Skeletal muscle tissue (tissue), 4 donors: ENCODE results near the gene NAP1L1. TPM values are rescaled to one million over a fixed set of nuclear protein-coding genes. Genes with fewer than 3 reads are reported as not detected.

ENCODE experiments used
- H3K27ac ChIP-seq: one replicate; pipeline ENCODE4 v1.7.0; 2013; ENCODE audit warnings: mild to moderate bottlenecking, low read depth, low read length, inconsistent platforms
- H3K27me3 ChIP-seq, 3 donors: one replicate each; pipeline ENCODE4 v1.7.0; 2013; ENCODE audit warnings: low read length in 3 of 3; ENCODE audit not compliant: control insufficient read depth in 3 of 3, insufficient read depth in 3 of 3
- H3K36me3 ChIP-seq, 3 donors: one replicate each; pipeline ENCODE4 v1.7.0; 2013; ENCODE audit warnings: low read length in 3 of 3; ENCODE audit not compliant: control insufficient read depth in 3 of 3, insufficient read depth in 3 of 3
- H3K4me1 ChIP-seq, 3 donors: one replicate each; pipeline ENCODE4 v1.7.0; 2013; ENCODE audit warnings: low read length in 3 of 3, mild to moderate bottlenecking in 3 of 3; ENCODE audit not compliant: control insufficient read depth in 3 of 3, insufficient read depth in 3 of 3
- H3K4me3 ChIP-seq, 3 donors: one replicate each; pipeline ENCODE4 v1.7.0; 2013; ENCODE audit warnings: low read length in 3 of 3
- H3K9ac ChIP-seq, 3 donors: one replicate each; pipeline ENCODE4 v1.7.0; 2013; ENCODE audit warnings: low read length in 3 of 3, mild to moderate bottlenecking in 3 of 3, moderate library complexity in 2 of 3, low read depth in 1 of 3
- H3K9me3 ChIP-seq, 3 donors: one replicate each; pipeline ENCODE4 v1.7.0; 2013; ENCODE audit warnings: low read length in 3 of 3; ENCODE audit not compliant: control insufficient read depth in 3 of 3
- total RNA-seq: library from RNA; depleted of rRNA; stranded (reverse); fragments of >200 nt; gene quantifications from one replicate; pipeline ENCODE4 v1.2.3, GENCODE V29; 2014
- donor health status: Osteomylitis.

NAP1L1 gene
- total RNA-seq, 1 donor from 2014 or later, result 130 TPM

DNA sequence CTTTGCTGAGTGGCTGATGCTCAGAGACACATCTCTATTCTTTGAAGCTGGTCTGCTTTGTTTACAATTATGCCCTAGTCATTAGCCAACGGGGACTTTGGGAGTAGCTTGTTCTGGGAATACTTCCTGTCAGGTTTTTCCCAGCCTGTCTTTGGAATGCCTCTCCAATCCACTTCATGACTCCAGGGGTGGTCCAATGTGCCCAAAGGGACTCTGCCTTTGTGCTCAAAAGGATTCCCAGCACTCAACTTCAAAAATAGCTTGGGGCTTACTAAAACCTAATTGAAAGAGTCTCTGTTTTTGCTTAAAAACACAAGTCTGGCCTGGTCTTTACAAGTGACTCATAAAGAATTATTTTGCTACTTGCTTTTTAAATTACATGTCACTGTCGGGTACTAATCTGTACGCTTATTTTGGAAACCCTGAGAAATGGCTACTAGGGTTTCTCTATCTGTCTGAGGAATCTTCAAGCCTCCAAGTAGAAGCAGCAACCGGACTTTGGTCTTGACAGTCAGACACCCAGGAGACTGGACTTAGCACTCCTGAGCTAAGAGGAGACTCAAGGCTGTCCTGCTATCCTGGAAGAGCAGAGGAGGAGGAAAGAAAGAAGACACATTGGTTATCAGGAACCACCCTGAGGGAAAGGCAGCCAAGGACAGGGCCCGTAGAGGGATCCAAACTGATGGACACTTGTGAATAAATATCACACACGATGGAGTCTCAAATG is 73.6 kb downstream of the NAP1L1 start:
- Histone ChIP-seq H3K9ac (no peak overlapping the region), H3K27ac (no peak overlapping the region), H3K4me3 (no peak overlapping the region), H3K36me3 (no peaks in the 10 kb centered on the region), H3K4me1 (peaks cover 0 to 3% (median 0%) of the 10 kb centered on the region in 3 donors), H3K9me3 (no peaks in the 10 kb centered on the region), H3K27me3 (no peaks in the 10 kb centered on the region)

DNA sequence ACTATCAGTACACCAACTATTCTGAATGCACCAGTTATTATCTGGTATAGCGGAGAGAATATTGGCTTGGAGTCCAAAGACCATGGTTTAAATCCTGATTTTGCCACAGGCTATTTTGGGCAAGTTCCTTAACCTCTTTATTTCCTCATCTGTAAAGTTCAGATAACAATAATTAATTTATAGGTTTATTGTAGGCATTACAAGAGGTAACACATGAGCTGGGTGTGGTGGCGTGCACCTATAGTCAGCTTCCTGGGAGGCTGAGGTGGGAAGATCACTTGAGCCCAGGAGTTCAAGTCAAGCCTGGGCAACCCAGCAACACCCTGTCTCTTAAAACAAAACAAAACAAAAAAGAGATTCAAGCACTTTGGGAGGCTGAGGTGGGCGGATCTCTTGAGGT is 76.1 kb downstream of the NAP1L1 start:
- no peak overlapping the region for H3K27ac ChIP-seq
- H3K4me1 ChIP-seq, result peaks cover 0 to 3% (median 0%) of the 10 kb centered on the region in 3 donors
- no peaks in the 10 kb centered on the region for H3K9me3 ChIP-seq
- no peak overlapping the region for H3K9ac ChIP-seq
- H3K27me3 ChIP-seq, result no peaks in the 10 kb centered on the region
- H3K36me3 ChIP-seq, result no peaks in the 10 kb centered on the region
- H3K4me3 ChIP-seq, result no peak overlapping the region

DNA sequence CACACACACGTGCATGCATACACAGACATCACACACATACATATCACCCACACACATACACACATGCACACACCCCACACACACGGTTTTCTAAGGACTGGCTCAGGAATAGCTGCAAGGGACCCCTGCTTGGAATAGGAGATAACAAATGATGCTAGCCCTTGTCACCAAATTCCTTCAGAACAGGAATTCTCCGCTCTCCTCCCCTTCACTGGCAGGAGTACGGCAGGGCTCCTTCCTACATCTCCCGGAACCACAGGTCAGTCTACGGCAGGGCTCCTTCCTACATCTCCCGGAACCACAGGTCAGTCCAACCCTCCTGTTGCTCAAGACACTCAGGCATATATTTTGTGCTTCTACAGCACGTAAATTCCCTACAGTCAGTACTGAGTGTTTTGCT is 76.8 kb downstream of the NAP1L1 start:
- Histone ChIP-seq H3K9me3 (no peaks in the 10 kb centered on the region), H3K4me1 (peaks cover 0 to 3% (median 0%) of the 10 kb centered on the region in 3 donors), H3K27ac (no peak overlapping the region), H3K4me3 (no peak overlapping the region), H3K27me3 (no peaks in the 10 kb centered on the region), H3K36me3 (no peaks in the 10 kb centered on the region), H3K9ac (no peak overlapping the region)

DNA sequence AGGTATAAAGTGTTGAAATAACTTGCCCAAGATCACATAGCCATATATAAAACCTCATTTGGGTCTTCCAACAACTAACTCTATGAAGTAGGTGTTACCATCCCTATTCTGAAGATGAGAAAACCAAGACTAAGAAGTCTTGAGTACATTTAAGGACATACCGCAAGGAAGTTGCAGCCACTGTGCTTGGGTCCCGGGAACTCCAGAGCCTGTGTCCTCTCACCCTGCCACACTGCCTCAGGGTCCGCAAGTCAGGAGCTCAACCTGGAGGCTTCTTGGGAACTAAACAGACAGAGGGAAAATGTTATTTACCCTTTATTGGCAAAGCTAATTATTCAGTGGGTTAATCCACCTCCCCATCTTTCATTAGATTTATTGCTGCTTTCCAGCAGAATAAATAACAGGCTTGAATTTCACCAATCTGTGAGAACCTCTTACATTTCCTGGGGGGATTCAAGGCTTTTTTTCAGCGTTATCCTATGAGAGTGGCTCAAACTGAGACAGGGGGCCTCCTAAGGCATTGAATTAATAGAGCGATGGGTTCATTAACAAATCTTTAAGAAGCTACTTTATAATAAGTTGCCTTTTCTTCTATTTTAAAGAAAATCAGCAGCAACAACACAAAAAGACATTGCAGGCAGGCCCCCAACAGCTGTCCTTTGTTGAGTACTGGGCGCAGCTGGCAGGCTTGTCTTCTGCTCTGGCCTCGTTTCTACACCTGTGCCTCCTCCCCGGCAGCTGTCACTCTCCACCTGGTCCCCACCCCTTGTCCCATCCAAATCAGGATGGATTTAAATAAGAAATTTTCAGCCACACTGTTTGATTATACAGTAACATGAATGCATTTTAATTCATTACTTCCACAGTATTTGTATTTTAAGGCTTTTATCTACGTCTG is 78.2 kb downstream of the NAP1L1 start:
- Histone ChIP-seq H3K4me1 (peaks cover 0 to under 1% (median 0%) of the 10 kb centered on the region in 3 donors), H3K9me3 (no peaks in the 10 kb centered on the region), H3K27ac (no peak overlapping the region), H3K27me3 (no peaks in the 10 kb centered on the region), H3K36me3 (no peaks in the 10 kb centered on the region), H3K9ac (no peak overlapping the region), H3K4me3 (no peak overlapping the region)

DNA sequence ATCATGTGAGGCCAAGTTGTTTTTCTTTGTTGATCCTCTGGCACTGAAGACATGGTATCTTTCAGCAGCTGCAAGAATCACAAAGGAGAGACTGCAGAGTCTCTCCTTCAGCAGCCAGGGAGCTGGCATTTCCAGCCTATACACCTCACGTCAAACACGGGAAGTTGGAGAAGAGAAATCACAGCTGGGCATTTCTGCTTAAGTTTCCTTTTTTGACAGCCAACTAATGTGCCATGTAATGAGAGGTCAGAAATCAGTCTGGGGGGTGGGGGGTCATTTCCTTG is 81.2 kb downstream of the NAP1L1 start:
- Histone ChIP-seq H3K4me1 (no peaks in the 10 kb centered on the region), H3K4me3 (no peak overlapping the region), H3K36me3 (no peaks in the 10 kb centered on the region), H3K9me3 (no peaks in the 10 kb centered on the region), H3K9ac (no peak overlapping the region), H3K27ac (no peak overlapping the region), H3K27me3 (no peaks in the 10 kb centered on the region)

DNA sequence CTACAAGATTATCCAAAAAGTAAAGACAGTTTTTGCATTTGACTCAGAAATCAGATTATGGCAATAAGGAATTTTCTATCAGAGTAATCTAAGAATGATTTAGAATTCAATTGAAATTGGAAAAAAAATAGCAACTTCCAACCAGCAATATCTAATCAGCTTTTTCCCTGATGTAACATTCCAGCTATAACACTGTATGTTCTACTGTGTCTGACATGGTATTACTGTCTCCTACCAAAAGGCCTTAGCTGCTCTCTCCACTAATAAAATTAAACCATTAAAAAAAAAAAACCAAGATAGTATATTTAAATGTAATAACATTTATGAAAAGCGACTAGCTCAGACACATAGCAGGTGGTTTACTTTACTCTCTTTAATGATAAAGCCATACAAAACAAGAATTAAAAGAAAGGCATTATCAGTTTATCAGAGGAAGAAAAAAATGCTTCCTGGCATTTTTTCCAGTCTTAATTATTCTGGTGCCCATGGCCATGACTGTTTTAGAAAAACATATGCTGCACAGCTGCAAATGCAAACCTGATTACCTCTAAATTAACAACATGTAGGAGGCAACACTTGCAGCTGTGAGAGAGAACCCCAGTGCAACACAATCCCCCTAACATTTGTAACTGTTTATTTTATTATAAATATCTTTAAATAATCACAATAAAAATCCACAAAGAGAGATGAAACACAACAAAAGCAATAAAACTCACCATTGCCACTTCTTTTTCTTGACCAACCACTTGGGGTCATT is 81.7 kb downstream of the NAP1L1 start:
- Histone ChIP-seq H3K36me3 (no peaks in the 10 kb centered on the region), H3K4me1 (no peaks in the 10 kb centered on the region), H3K4me3 (no peak overlapping the region), H3K27me3 (no peaks in the 10 kb centered on the region), H3K27ac (no peak overlapping the region), H3K9me3 (no peaks in the 10 kb centered on the region), H3K9ac (no peak overlapping the region)

DNA sequence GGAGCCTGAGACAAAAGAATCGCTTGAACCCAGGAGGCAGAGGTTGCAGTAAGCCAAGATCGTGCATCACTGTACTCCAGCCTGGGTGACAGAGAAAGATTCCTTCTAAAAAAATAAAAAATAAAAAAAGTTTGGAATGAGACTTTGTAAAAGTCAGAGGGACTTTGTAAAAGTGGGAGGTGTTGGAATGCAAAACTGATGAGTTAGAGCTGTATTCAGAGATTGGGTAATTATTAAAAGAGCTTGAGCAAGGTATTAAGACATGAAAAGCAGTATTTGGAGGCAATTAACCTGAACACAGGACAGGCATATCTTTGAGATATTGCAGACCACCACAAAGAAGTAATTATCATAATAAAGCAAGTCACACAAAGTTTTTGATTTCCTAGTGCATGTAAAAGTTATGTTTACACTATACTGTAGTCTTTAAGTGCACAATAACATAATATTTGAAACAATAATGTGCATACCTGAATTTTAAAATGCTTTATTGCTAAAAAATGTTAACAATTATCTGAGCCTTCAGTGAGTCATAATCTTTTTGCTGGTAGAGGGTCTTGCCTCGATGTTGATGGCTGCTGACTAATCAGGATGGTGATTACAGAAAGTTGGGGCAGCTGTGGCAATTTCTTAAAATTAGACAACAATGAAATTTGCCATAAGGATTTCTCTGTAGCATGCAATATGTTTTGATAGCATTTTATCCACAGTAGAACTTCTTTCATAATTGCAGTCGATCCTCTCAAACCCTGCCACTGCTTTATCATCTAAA is 86.0 kb downstream of the NAP1L1 start:
- Histone ChIP-seq H3K27me3 (no peaks in the 10 kb centered on the region), H3K9me3 (no peaks in the 10 kb centered on the region), H3K27ac (no peak overlapping the region), H3K36me3 (no peaks in the 10 kb centered on the region), H3K9ac (no peak overlapping the region), H3K4me3 (no peak overlapping the region), H3K4me1 (no peaks in the 10 kb centered on the region)

DNA sequence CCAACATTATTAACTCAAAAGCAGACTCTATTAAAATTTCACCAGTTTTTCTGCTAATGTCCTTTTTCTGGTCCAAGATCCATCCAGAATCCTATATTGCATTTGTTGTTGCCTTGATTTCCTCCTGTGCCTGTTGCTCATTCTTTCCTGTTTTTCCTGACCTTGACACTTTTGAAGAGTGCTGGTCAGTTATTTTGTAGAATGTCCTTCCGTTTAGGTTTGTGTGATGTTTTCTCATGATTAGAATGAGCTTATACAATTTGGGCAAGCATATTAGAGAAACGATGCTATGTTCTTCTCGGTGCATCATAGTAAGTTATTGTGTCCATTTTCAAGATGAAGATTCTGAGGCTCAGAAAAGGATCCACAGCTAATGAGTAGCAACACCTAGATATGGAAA is 86.8 kb downstream of the NAP1L1 start:
- H3K9me3 ChIP-seq, result no peaks in the 10 kb centered on the region
- no peaks in the 10 kb centered on the region for H3K36me3 ChIP-seq
- no peak overlapping the region for H3K27ac ChIP-seq
- H3K4me3 ChIP-seq, result no peak overlapping the region
- H3K27me3 ChIP-seq, result no peaks in the 10 kb centered on the region
- no peaks in the 10 kb centered on the region for H3K4me1 ChIP-seq
- no peak overlapping the region for H3K9ac ChIP-seq

DNA sequence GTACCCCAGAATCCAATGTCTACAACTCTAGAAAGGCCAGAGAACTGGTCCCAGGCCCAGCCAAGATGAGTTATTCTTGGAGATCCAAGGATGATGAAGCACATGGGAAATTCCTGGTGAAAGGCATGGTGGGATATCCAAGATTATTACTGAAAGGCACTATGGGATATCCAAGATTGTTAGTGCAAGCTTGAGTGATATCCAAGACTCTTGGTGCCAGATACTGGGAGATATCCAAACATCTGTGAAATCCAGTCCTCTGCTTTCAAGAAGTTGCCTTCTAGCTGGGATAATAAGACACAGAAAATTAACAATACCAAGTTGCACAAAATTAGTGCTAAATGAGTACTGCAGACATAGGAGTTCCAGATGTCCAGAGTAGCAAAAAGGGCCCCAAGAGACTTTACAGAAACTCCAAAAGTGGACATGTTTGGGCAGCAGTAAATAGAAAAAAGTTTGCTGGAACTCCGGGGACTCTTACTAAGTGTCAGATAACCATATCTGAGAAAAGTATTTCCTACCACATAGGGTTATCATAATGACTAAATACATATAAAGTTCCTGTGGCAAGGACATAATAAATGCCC is 87.5 kb downstream of the NAP1L1 start:
- H3K9me3 ChIP-seq, result no peaks in the 10 kb centered on the region
- H3K36me3 ChIP-seq, result no peaks in the 10 kb centered on the region
- no peaks in the 10 kb centered on the region for H3K27me3 ChIP-seq
- no peak overlapping the region for H3K27ac ChIP-seq
- no peak overlapping the region for H3K9ac ChIP-seq
- no peak overlapping the region for H3K4me3 ChIP-seq
- H3K4me1 ChIP-seq, result no peaks in the 10 kb centered on the region
